ENCODE results near the gene RBM22.

Gene RBM22

DNA sequence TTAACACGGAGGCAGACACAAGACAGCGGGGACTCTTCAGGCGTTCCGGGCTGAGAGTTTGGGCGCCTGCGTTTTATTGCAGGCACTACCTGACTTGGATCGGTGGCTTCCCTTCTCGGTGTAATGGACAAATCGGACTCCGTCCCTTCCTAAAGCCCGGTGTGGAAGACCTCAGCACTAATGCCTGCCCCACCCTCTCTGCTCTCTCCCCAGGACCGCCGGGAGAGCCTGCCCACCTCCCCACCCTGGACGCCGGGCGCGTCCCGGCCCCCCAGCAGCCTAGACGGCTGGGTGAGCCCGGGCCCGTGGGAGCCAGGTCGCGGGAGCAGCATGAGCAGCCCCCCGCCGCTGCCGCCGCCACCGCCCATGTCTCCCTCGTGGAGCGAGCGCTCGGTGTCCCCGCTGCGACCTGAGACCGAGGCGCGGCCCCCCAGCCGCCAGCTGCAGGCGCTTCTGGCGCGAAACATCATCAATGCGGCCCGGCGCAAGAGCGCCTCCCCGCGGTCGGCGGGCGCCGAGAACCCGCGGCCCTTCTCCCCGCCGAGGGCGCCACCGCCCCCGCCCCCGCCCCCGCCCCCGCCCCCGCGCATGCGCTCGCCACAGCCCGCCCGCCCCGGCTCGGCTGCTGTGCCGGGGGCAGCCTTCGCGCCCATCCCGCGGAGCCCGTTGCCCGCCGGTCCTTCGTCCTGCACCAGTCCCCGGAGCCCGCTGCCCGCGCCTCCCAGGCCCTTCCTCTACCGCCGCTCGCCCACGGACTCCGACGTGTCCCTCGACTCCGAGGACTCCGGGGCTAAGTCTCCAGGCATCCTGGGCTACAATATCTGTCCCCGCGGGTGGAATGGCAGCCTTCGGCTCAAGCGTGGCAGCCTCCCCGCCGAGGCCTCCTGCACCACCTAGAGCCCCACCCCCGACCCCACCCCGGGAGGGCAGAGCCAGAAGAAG lies 44.4 kb downstream of the RBM22 start:
- TF ChIP-seq POLR2AphosphoS5 (IDR thresholded peaks at IDR 0.05; ENCODE audit: low read depth, low read length), result peak; percentile 84
- no peak for TF ChIP-seq REST (IDR thresholded peaks at IDR 0.05; ENCODE audit: insufficient read depth in 1 of 2, low read depth in 2 of 2, low read length in 2 of 2)
- peak; percentile 52; the same call in 1 of the 2 replicates for TF ChIP-seq TAF1 (IDR thresholded peaks at IDR 0.05; ENCODE audit: borderline replicate concordance, insufficient read depth, low read length)
- peak; percentile 43 for TF ChIP-seq FOXP2 (optimal IDR thresholded peaks at IDR 0.05; ENCODE audit: borderline replicate concordance, extremely low read depth, extremely low read length, insufficient read depth)
- TF ChIP-seq SIN3A (IDR thresholded peaks at IDR 0.05; ENCODE audit: borderline replicate concordance, insufficient read depth, low read length), result no peak

DNA sequence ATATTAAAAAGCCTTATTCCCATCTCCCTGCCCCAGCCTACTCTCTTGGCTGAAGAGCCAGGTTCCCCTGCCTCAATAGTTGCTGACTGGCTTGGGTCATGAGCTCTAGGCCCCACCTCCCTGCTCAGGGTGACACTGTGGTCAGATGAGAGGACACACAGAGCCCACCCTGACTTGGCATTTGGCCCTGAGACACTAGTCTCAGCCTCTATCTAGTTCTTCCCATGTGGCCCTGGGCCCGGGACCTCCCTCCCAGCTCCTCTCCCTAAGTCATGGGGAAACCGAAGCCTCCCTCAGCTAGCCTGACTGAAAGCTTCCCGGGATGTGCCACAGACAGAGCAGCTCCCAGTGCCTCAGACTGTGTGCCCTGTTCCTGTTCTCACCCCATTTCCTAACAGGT lies 45.6 kb downstream of the RBM22 start:
- TF ChIP-seq POLR2AphosphoS5 (IDR thresholded peaks at IDR 0.05; ENCODE audit: low read depth, low read length), result no peak
- TF ChIP-seq REST (IDR thresholded peaks at IDR 0.05; ENCODE audit: insufficient read depth in 1 of 2, low read depth in 2 of 2, low read length in 2 of 2), result no peak
- no peak for TF ChIP-seq FOXP2 (optimal IDR thresholded peaks at IDR 0.05; ENCODE audit: borderline replicate concordance, extremely low read depth, extremely low read length, insufficient read depth)
- TF ChIP-seq TAF1 (IDR thresholded peaks at IDR 0.05; ENCODE audit: borderline replicate concordance, insufficient read depth, low read length), result no peak
- TF ChIP-seq SIN3A (IDR thresholded peaks at IDR 0.05; ENCODE audit: borderline replicate concordance, insufficient read depth, low read length), result no peak

- TF ChIP-seq POLR2AphosphoS5 (IDR thresholded peaks at IDR 0.05; ENCODE audit: low read depth, low read length), result no peak
- no peak for TF ChIP-seq SIN3A (IDR thresholded peaks at IDR 0.05; ENCODE audit: borderline replicate concordance, insufficient read depth, low read length)
- TF ChIP-seq FOXP2 (optimal IDR thresholded peaks at IDR 0.05; ENCODE audit: borderline replicate concordance, extremely low read depth, extremely low read length, insufficient read depth), result no peak
- TF ChIP-seq TAF1 (IDR thresholded peaks at IDR 0.05; ENCODE audit: borderline replicate concordance, insufficient read depth, low read length), result no peak
- TF ChIP-seq REST (IDR thresholded peaks at IDR 0.05; ENCODE audit: insufficient read depth in 1 of 2, low read depth in 2 of 2, low read length in 2 of 2), result no peak
These were observed 46.9 kb downstream of the RBM22 start for GRCh38 chr5:150653762-150654556.

- no peak for TF ChIP-seq POLR2AphosphoS5 (IDR thresholded peaks at IDR 0.05; ENCODE audit: low read depth, low read length)
- no peak for TF ChIP-seq FOXP2 (optimal IDR thresholded peaks at IDR 0.05; ENCODE audit: borderline replicate concordance, extremely low read depth, extremely low read length, insufficient read depth)
- no peak for TF ChIP-seq TAF1 (IDR thresholded peaks at IDR 0.05; ENCODE audit: borderline replicate concordance, insufficient read depth, low read length)
- no peak for TF ChIP-seq SIN3A (IDR thresholded peaks at IDR 0.05; ENCODE audit: borderline replicate concordance, insufficient read depth, low read length)
- no peak for TF ChIP-seq REST (IDR thresholded peaks at IDR 0.05; ENCODE audit: insufficient read depth in 1 of 2, low read depth in 2 of 2, low read length in 2 of 2)
These were observed 47.6 kb downstream of the RBM22 start for GRCh38 chr5:150653145-150653761.

Measured in PFSK-1 (cell line).